K562 (cell line): ENCODE data around the gene HK1. TPM values are rescaled to one million over a fixed set of nuclear protein-coding genes. Genes with fewer than 3 reads are reported as not detected.

Experiments used
- ATAC-seq: fragments of 200-7000 bp; cut with Tn5 transposase; 3 replicates; pipeline ENCODE4 v1.9.1; 2020; ENCODE audit warnings: moderate library complexity
- BruUV-seq: library from RNA; stranded (reverse); fragments of 400-500 nt; replicated peaks from 2 replicates; lab custom pipeline; 2021; lab: Mats Ljungman, UMichigan
- CTCF ChIA-PET: fragments of 300-600 bp; formaldehyde crosslinking; extraction: SDS; loops from one replicate; lab custom pipeline; 2021; ENCODE audit warnings: low intra/inter-chr PET ratio; lab: Yijun Ruan, JAX
- POLR2A ChIA-PET: fragments of 300-600, 350-650 bp; sonication (Branson Sonifier 250); formaldehyde crosslinking; extraction: SDS; loops from one replicate; lab custom pipeline; 2021; ENCODE audit warnings: antibody characterized with exemption, inconsistent platforms; lab: Yijun Ruan, JAX
- DNase-seq, 4 experiments: peaks; one replicate each; pipeline versions ENCODE4 v3.0.0 to v3.0.0-alpha.2; 2011 to 2018; ENCODE audit warnings: low spot score in 3 of 4, mixed read lengths in 3 of 4; ENCODE audit errors: extremely low read depth in 1 of 4
- FAIRE-seq: peaks from 2 replicates; lab custom pipeline; 2011; peaks lifted over from hg19 to GRCh38; lab: Jason Lieb, UNC
- H2AFZ ChIP-seq: 2 replicates; pipeline ENCODE4 v1.6.0; 2011; ENCODE audit warnings: low read depth, low read length, control low read depth, inconsistent platforms
- H3K27ac ChIP-seq: fragments of 200-600 bp; 3 replicates; pipeline ENCODE4 v1.8.0; 2011; ENCODE audit warnings: low read depth, mild to moderate bottlenecking, control low read depth, inconsistent platforms, low read length, moderate library complexity, mixed read lengths; ENCODE audit errors: extremely low read depth
- H3K27me3 ChIP-seq, 2 experiments: fragments of 300-600 bp in 1 of 2; 2 replicates in 1 of 2; 3 replicates in 1 of 2; pipeline versions ENCODE4 v1.6.0 to v1.8.0; 2011; ENCODE audit warnings: inconsistent platforms in 2 of 2, low read length in 2 of 2, mild to moderate bottlenecking in 1 of 2, mixed read lengths in 1 of 2, moderate library complexity in 1 of 2; ENCODE audit not compliant: control insufficient read depth in 2 of 2, insufficient read depth in 2 of 2
- H3K36me3 ChIP-seq: fragments of 300-600 bp; 3 replicates; pipeline ENCODE4 v1.8.0; 2011; ENCODE audit warnings: mild to moderate bottlenecking, low read length, inconsistent platforms; ENCODE audit not compliant: control insufficient read depth, insufficient read depth
- H3K4me1 ChIP-seq, 2 experiments: fragments of 200-600 bp in 1 of 2; replicated peaks in 1 of 2; 2 replicates in 1 of 2; 3 replicates in 1 of 2; pipeline versions ENCODE4 v1.5.1 to v1.8.0; 2011; ENCODE audit warnings: inconsistent platforms in 2 of 2, low read length in 2 of 2, mild to moderate bottlenecking in 1 of 2, mixed read lengths in 1 of 2, moderate library complexity in 1 of 2; ENCODE audit not compliant: control insufficient read depth in 2 of 2, insufficient read depth in 2 of 2
- H3K4me2 ChIP-seq: 2 replicates; pipeline ENCODE4 v1.6.1; 2011; ENCODE audit warnings: low read length, control low read depth, inconsistent platforms, mixed read lengths; ENCODE audit not compliant: insufficient read depth
- H3K4me3 ChIP-seq: fragments of 200-600 bp; sonication (generic), shearing (Covaris generic); 2 replicates; pipeline ENCODE4 v1.5.1; 2016; ENCODE audit warnings: control low read depth, inconsistent platforms
- H3K79me2 ChIP-seq: fragments of 200-600 bp; 3 replicates; pipeline ENCODE4 v1.8.0; 2011; ENCODE audit warnings: low read length, inconsistent platforms; ENCODE audit not compliant: control insufficient read depth, insufficient read depth
- H3K9ac ChIP-seq, 2 experiments: 2 replicates each; pipeline versions ENCODE4 v1.6.0 to v1.6.1; 2011; ENCODE audit warnings: low read depth in 2 of 2, low read length in 2 of 2, control low read depth in 1 of 2, inconsistent platforms in 1 of 2, mild to moderate bottlenecking in 1 of 2, mixed read lengths in 1 of 2; ENCODE audit not compliant: insufficient read depth in 1 of 2
- H3K9me1 ChIP-seq: one replicate; pipeline ENCODE4 v1.6.0; 2011; ENCODE audit warnings: inconsistent platforms, mild to moderate bottlenecking, low read length, moderate library complexity; ENCODE audit not compliant: control insufficient read depth, insufficient read depth
- H3K9me3 ChIP-seq: replicated peaks from 2 replicates; pipeline ENCODE4 v1.5.1; 2011; ENCODE audit warnings: low read depth, low read length, inconsistent platforms; ENCODE audit not compliant: control insufficient read depth, insufficient read depth
- H4K20me1 ChIP-seq: replicated peaks from 2 replicates; pipeline ENCODE4 v1.6.1; 2011; ENCODE audit warnings: low read length, inconsistent platforms, mixed read lengths; ENCODE audit not compliant: control insufficient read depth, insufficient read depth
- CEBPG ChIP-seq, 3 experiments: fragments of 200-800 bp in 1 of 3; sonication (Bioruptor generic) in 1 of 3; sonication (generic) in 1 of 3; formaldehyde crosslinking in 1 of 3; IDR thresholded peaks in 2 of 3; conservative IDR thresholded peaks in 1 of 3; 2 replicates each; pipeline versions ENCODE4 v1.6.1 to v1.8.0; 2016 to 2022; ENCODE audit warnings: missing compliant biosample characterization in 2 of 3, missing genetic modification characterization in 2 of 3, mild to moderate bottlenecking in 1 of 3, missing genetic modification reagents in 1 of 3
- FOXA3 ChIP-seq, 2 experiments: fragments of 450-650 bp in 1 of 2; sonication (generic) in 1 of 2; formaldehyde crosslinking; IDR thresholded peaks in 1 of 2; conservative IDR thresholded peaks in 1 of 2; 2 replicates each; pipeline versions ENCODE4 v1.4.0 to v1.8.0; 2020 to 2022; ENCODE audit warnings: mild to moderate bottlenecking in 2 of 2, missing genetic modification reagents in 1 of 2
- FOXK2 ChIP-seq, 2 experiments: fragments of 450-650 bp; IDR thresholded peaks in 1 of 2; conservative IDR thresholded peaks in 1 of 2; 2 replicates each; pipeline ENCODE4 v1.6.1; 2016; ENCODE audit warnings: low read depth in 2 of 2, mild to moderate bottlenecking in 1 of 2
- IRF9 ChIP-seq: fragments of 450-650 bp; IDR thresholded peaks from 2 replicates; pipeline ENCODE4 v1.6.1; 2016; ENCODE audit warnings: missing biosample characterization, missing genetic modification characterization
- NRF1 ChIP-seq, 2 experiments: fragments of 450-650 bp; IDR thresholded peaks in 1 of 2; conservative IDR thresholded peaks in 1 of 2; 2 replicates each; pipeline ENCODE4 v1.6.1; 2014; ENCODE audit warnings: mild to moderate bottlenecking in 2 of 2
- TGIF2 ChIP-seq: sonication (generic); formaldehyde crosslinking; IDR thresholded peaks from 2 replicates; pipeline ENCODE4 v1.8.1; 2022; ENCODE audit warnings: mild to moderate bottlenecking, missing genetic modification reagents, moderate library complexity
- ZKSCAN1 ChIP-seq: fragments of 150-350 bp; IDR thresholded peaks from 2 replicates; pipeline ENCODE4 v1.6.1; 2016; ENCODE audit warnings: low read depth, low read length
- ZNF280B ChIP-seq: fragments of 250-450 bp; sonication (Bioruptor Pico); IDR thresholded peaks from 2 replicates; pipeline ENCODE4 v1.5.1; 2021; ENCODE audit warnings: mild to moderate bottlenecking
- ZNF609 ChIP-seq: sonication (generic); formaldehyde crosslinking; IDR thresholded peaks from 2 replicates; pipeline ENCODE4 v1.8.1; 2023; ENCODE audit warnings: missing genetic modification reagents, mild to moderate bottlenecking, borderline replicate concordance
- WGBS: fragments of 100-300 bp; shearing (Covaris generic); methylation state at CpG from one replicate; pipeline ENCODE4 v1.1.6; 2016; ENCODE audit warnings: low coverage, mixed read lengths; ENCODE audit not compliant: insufficient coverage; ENCODE audit errors: missing lambda C conversion rate; 5-methylcytosine and 5-hydroxymethylcytosine counted together
- in situ Hi-C: fragments of 300-500 bp; cut with MboI; formaldehyde crosslinking; loops from 4 replicates; pipeline ENCODE4 v1.15.0; 2018; ENCODE audit warnings: inconsistent platforms, mixed read lengths
- intact Hi-C: fragments of 100-400 bp; cut with micrococcal nuclease; formaldehyde crosslinking; loops from 2 replicates; pipeline ENCODE4 v1.14.2; 2022
- polyA plus RNA-seq, 8 experiments: library from polyadenylated mRNA; depleted of rRNA in 4 of 8; stranded (reverse) in 5 of 8; unstranded in 3 of 8; fragments of >200 nt; fragmentation: Nextera tagmentation in 2 of 8; fragmentation: Illumina TruSeq in 1 of 8; extraction: Ambion mirVana in 2 of 8; extraction: Trizol in 1 of 8; gene quantifications; 2 replicates each; pipeline versions ENCODE4 v1.2.1 to v1.2.3, GENCODE V29; 2011 to 2014; ENCODE audit warnings: inconsistent platforms in 1 of 8, missing spikeins in 1 of 8
- total RNA-seq, 7 experiments: library from RNA; depleted of rRNA in 6 of 7; stranded (reverse); fragments of >200 nt in 6 of 7; fragmentation: Illumina TruSeq in 2 of 7; extraction: Trizol in 2 of 7; gene quantifications; 2 replicates each; pipeline versions ENCODE4 v1.2.1 to v1.2.3, GENCODE V29; 2011 to 2021; ENCODE audit warnings: low replicate concordance in 1 of 7
- TF ChIP-seq, protein P1 (sequence below): fragments of 250-450 bp; sonication (Bioruptor Pico); IDR thresholded peaks from 2 replicates; pipeline ENCODE4 v1.5.0; 2020; ENCODE audit warnings: mild to moderate bottlenecking

HK1 gene
- total and polyA plus RNA-seq, 9 of the 15 experiments (the other 6 are each of a cell fraction or from before 2014, with no cell fraction given): 29.2 to 444 (median 193) TPM

DNA sequence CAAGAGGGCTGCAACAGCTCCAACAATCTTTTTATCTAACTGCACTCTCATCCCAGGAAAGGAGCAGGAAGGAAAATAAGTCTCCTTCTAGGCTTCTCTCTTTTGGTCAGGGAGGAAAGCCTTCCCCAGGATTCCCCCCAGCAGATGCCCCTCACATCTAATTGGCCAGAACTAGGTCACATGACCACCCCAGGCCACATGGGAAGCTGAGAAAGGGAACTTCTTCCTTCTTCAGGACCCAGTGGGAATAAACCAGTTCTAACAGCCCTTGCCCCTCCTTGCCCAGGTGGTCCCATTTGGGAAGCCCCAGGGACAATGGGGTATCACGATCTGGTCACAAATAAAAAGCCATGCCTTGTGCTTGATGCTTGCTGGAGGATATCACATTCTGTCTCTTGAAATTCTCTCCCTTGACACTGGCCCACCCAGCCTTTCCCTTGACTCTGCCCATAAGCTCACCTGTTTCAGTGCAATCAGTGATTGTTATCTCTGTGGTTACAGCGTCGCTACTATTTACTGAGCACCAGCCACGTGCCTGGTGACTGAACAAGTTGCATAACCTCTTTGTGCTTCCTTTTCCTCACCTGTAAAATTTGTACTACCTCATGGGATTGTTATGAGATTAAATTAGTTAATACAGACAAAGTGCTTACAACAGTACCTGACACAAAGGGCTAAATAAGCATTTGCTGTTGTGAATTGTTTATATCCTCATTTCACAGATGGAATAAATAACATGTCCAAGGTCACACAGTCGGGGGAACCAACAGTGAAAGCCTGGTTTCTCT, 147.4 kb downstream of the HK1 start:
- H3K4me1 ChIP-seq: peaks cover 6 to 15% of the 10 kb centered on the region in 2 experiments; a peak in 3 of 5 replicates
- no peaks in the 10 kb centered on the region for H3K79me2 ChIP-seq
- no peak overlapping the region for H3K4me2 ChIP-seq
- H3K27me3 ChIP-seq: peaks cover 5 to 20% of the 10 kb centered on the region in 2 experiments; a peak in 2 of 5 replicates
- no peak overlapping the region for H3K4me3 ChIP-seq
- in situ Hi-C loops: no loop called here
- no peaks in the 10 kb centered on the region for H3K9me1 ChIP-seq
- H3K9me3 ChIP-seq: no peaks in the 10 kb centered on the region
- no peak overlapping the region for H3K9ac ChIP-seq
- no peaks in the 10 kb centered on the region for H4K20me1 ChIP-seq
- peak overlapping the region; percentile 52 for H2AFZ ChIP-seq
- POLR2A ChIA-PET: interaction anchor here (0.8 to 1.3 kb wide), 4 partner anchors 13 to 121 kb away, joined by 3 read pairs; no protein-coding TSS in a partner anchor
- CTCF ChIA-PET: interaction anchor here (3.7 kb wide), 1 partner anchor 82 kb away, joined by 52 read pairs; no protein-coding TSS in a partner anchor
- BruUV-seq: no TSS peak
- 10% methylated on average over 5 of the region's 5 CpGs for WGBS
- H3K27ac ChIP-seq: no peak overlapping the region
- ATAC-seq (no peak), DNase-seq (peak in 1 of 4 experiments; percentile 54), FAIRE-seq (peak; percentile 58)
- H3K36me3 ChIP-seq: no peaks in the 10 kb centered on the region
- intact Hi-C loops: loop anchor here (5.0 kb wide), 1 partner anchor 212 kb away; no protein-coding TSS in a partner anchor
- TF ChIP-seq NRF1 (conservative IDR thresholded peaks at IDR 0.05 in 1 of 2, IDR thresholded peaks at IDR 0.05 in 1 of 2) (no peak), ZNF280B (CRISPR knock-in tag) (no peak), ZKSCAN1 (no peak), ZNF609 (CRISPR knock-in tag) (no peak), FOXK2 (conservative IDR thresholded peaks at IDR 0.05 in 1 of 2, IDR thresholded peaks at IDR 0.05 in 1 of 2; ENCODE audit: low read depth in 2 of 2) (no peak), TGIF2 (CRISPR knock-in tag) (no peak), FOXA3 (CRISPR knock-in tag; conservative IDR thresholded peaks at IDR 0.05 in 1 of 2, IDR thresholded peaks at IDR 0.05 in 1 of 2) (peak in 1 of 2 experiments; percentile 32; a peak in 1 of 4 replicates), IRF9 (no peak), CEBPG (CRISPR knock-in tag; IDR thresholded peaks at IDR 0.05) (no peak), CEBPG (tag; conservative IDR thresholded peaks at IDR 0.05 in 1 of 2, IDR thresholded peaks at IDR 0.05 in 1 of 2) (peak; percentile 50 to 59)
- TF ChIP-seq, protein P1, sequence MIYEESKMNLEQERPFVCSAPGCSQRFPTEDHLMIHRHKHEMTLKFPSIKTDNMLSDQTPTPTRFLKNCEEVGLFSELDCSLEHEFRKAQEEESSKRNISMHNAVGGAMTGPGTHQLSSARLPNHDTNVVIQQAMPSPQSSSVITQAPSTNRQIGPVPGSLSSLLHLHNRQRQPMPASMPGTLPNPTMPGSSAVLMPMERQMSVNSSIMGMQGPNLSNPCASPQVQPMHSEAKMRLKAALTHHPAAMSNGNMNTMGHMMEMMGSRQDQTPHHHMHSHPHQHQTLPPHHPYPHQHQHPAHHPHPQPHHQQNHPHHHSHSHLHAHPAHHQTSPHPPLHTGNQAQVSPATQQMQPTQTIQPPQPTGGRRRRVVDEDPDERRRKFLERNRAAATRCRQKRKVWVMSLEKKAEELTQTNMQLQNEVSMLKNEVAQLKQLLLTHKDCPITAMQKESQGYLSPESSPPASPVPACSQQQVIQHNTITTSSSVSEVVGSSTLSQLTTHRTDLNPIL: no peak
